Smooth muscle cell (in vitro differentiated cells): ENCODE measurements around the gene CASK. TPM values are rescaled to one million over a fixed set of nuclear protein-coding genes. Genes with fewer than 3 reads are reported as not detected.

Source experiments
- DNase-seq: peaks from one replicate; lab custom pipeline; 2025; ENCODE audit not compliant: unreplicated experiment; lab: John Stamatoyannopoulos, UW
- H2AFZ ChIP-seq: fragments of 200-600 bp; sonication (generic); 2 replicates; pipeline ENCODE4 v1.6.0; 2016; ENCODE audit warnings: antibody characterized with exemption, low read depth, mild to moderate bottlenecking
- H3F3A ChIP-seq: fragments of 200-600 bp; sonication (generic); 2 replicates; pipeline ENCODE4 v1.6.0; 2017; ENCODE audit warnings: antibody characterized with exemption, low read depth
- H3K27ac ChIP-seq: fragments of 200-600 bp; sonication (generic); 2 replicates; pipeline ENCODE4 v1.5.1; 2016; ENCODE audit warnings: low read depth, mild to moderate bottlenecking
- H3K27me3 ChIP-seq: fragments of 200-600 bp; sonication (generic); 2 replicates; pipeline ENCODE4 v1.6.1; 2016; ENCODE audit warnings: low read depth, mild to moderate bottlenecking
- H3K36me3 ChIP-seq: fragments of 200-600 bp; sonication (generic); 2 replicates; pipeline ENCODE4 v1.5.1; 2016; ENCODE audit warnings: low read depth
- H3K4me1 ChIP-seq: fragments of 200-600 bp; sonication (generic); 2 replicates; pipeline ENCODE4 v1.5.1; 2016; ENCODE audit warnings: low read depth
- H3K4me2 ChIP-seq: fragments of 200-600 bp; sonication (generic); 2 replicates; pipeline ENCODE4 v1.6.0; 2016; ENCODE audit warnings: mild to moderate bottlenecking
- H3K4me3 ChIP-seq: fragments of 200-600 bp; sonication (generic); 2 replicates; pipeline ENCODE4 v1.5.1; 2016; ENCODE audit warnings: mild to moderate bottlenecking
- H3K79me2 ChIP-seq: fragments of 200-600 bp; sonication (generic); 2 replicates; pipeline ENCODE4 v1.6.0; 2016; ENCODE audit warnings: low read depth, mild to moderate bottlenecking
- H3K9ac ChIP-seq: fragments of 200-600 bp; sonication (generic); 2 replicates; pipeline ENCODE4 v1.6.0; 2016; ENCODE audit warnings: low read depth
- H3K9me3 ChIP-seq: fragments of 200-600 bp; sonication (generic); replicated peaks from 2 replicates; pipeline ENCODE4 v1.5.1; 2016; ENCODE audit warnings: low read depth
- H4K20me1 ChIP-seq: fragments of 200-600 bp; sonication (generic); 2 replicates; pipeline ENCODE4 v1.6.0; 2016; ENCODE audit warnings: low read depth
- WGBS: methylation state at CpG from one replicate; pipeline ENCODE4 v1.1.7; 2016; ENCODE audit warnings: low lambda C conversion rate; 5-methylcytosine and 5-hydroxymethylcytosine counted together
- polyA plus RNA-seq: library from polyadenylated mRNA; unstranded; fragments of >200 nt; fragmentation: Nextera tagmentation; extraction: Ambion mirVana; gene quantifications from 2 replicates; pipeline ENCODE4 v1.2.1, GENCODE V29; 2016
- total RNA-seq: library from RNA; depleted of rRNA; stranded (reverse); fragments of >200 nt; gene quantifications from 2 replicates; pipeline ENCODE4 v1.2.3, GENCODE V29; 2014
- TF ChIP-seq, protein P1 (sequence below): fragments of 200-600 bp; sonication (generic); IDR thresholded peaks from 2 replicates; pipeline ENCODE4 v1.5.1; 2017; ENCODE audit warnings: borderline replicate concordance, mild to moderate bottlenecking, antibody characterized with exemption; ENCODE audit not compliant: insufficient read depth, poor library complexity, severe bottlenecking

The CASK gene
- total and polyA plus RNA-seq, 2 experiments from 2014 or later, result 49.4 to 97.5 TPM

- no peaks in the 10 kb centered on the region for H3F3A ChIP-seq
- no peak overlapping the region for H3K4me3 ChIP-seq
- no peak overlapping the region for H2AFZ ChIP-seq
- no peaks in the 10 kb centered on the region for H3K9me3 ChIP-seq
- 64% methylated on average over 1 of the region's 1 CpG for WGBS
- H4K20me1 ChIP-seq, result no peaks in the 10 kb centered on the region
- no peaks in the 10 kb centered on the region for H3K27me3 ChIP-seq
- no peak overlapping the region for H3K27ac ChIP-seq
- no peak overlapping the region for H3K4me2 ChIP-seq
- H3K79me2 ChIP-seq, result no peaks in the 10 kb centered on the region
- no peaks in the 10 kb centered on the region for H3K4me1 ChIP-seq
- no peak overlapping the region for H3K9ac ChIP-seq
- DNase-seq, result no peak
- no peaks in the 10 kb centered on the region for H3K36me3 ChIP-seq
- TF ChIP-seq, protein P1, sequence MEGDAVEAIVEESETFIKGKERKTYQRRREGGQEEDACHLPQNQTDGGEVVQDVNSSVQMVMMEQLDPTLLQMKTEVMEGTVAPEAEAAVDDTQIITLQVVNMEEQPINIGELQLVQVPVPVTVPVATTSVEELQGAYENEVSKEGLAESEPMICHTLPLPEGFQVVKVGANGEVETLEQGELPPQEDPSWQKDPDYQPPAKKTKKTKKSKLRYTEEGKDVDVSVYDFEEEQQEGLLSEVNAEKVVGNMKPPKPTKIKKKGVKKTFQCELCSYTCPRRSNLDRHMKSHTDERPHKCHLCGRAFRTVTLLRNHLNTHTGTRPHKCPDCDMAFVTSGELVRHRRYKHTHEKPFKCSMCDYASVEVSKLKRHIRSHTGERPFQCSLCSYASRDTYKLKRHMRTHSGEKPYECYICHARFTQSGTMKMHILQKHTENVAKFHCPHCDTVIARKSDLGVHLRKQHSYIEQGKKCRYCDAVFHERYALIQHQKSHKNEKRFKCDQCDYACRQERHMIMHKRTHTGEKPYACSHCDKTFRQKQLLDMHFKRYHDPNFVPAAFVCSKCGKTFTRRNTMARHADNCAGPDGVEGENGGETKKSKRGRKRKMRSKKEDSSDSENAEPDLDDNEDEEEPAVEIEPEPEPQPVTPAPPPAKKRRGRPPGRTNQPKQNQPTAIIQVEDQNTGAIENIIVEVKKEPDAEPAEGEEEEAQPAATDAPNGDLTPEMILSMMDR, result no peak
Measured at GRCh38 chrX:41672643-41673042, 250.7 kb downstream of the CASK start.

DNA sequence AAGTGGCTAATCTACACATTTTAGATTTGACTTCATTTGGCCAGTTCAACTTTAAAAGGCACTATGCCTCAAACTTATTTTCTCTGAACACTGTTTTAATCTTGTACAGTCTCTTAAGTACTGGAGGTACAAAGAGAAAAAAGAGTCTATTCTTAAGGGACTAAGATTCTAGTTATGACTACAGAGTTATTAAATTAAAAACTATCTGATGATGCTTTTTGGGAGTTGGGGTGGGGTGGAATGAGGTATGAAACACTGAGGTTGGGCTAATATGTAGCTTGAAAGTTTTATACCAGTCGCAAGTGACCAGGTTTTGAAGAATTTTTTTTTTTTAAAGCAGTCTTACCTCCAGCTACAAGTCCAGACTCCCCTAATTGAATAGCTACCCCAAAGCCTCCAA, 252.3 kb downstream of the CASK start:
- TF ChIP-seq, protein P1, result no peak
- H2AFZ ChIP-seq, result no peak overlapping the region
- H3F3A ChIP-seq, result no peaks in the 10 kb centered on the region
- H3K27ac ChIP-seq, result no peak overlapping the region
- no peak overlapping the region for H3K4me3 ChIP-seq
- no peaks in the 10 kb centered on the region for H3K27me3 ChIP-seq
- no peak overlapping the region for H3K4me2 ChIP-seq
- no peaks in the 10 kb centered on the region for H3K4me1 ChIP-seq
- H3K79me2 ChIP-seq, result no peaks in the 10 kb centered on the region
- no peaks in the 10 kb centered on the region for H3K36me3 ChIP-seq
- no peaks in the 10 kb centered on the region for H3K9me3 ChIP-seq
- H4K20me1 ChIP-seq, result no peaks in the 10 kb centered on the region
- WGBS, result 87% methylated on average over 1 of the region's 1 CpG
- DNase-seq, result no peak
- no peak overlapping the region for H3K9ac ChIP-seq

DNA sequence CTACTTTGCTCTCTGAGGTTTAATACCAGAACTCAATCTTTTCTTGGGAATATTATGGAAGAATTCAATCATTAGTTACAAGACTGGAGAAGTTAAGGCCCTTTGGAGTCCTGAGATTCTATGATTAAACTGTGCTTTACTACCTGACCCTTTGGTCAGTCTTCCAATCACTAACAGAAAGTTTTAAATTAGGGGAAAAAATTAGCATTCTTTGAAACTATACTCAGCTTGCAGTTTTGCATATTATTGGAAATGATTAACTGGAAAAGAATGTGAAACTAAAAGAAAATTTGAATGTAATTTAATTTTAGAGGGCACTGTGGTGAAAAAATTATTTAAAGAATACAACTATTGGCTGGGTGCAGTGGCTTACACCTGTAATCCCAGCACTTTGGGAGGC, 253.2 kb downstream of the CASK start:
- H3K9me3 ChIP-seq, result no peaks in the 10 kb centered on the region
- no peaks in the 10 kb centered on the region for H3F3A ChIP-seq
- H3K4me1 ChIP-seq, result no peaks in the 10 kb centered on the region
- DNase-seq, result no peak
- no peak overlapping the region for H2AFZ ChIP-seq
- H4K20me1 ChIP-seq, result no peaks in the 10 kb centered on the region
- H3K4me3 ChIP-seq, result no peak overlapping the region
- no peaks in the 10 kb centered on the region for H3K79me2 ChIP-seq
- no peaks in the 10 kb centered on the region for H3K27me3 ChIP-seq
- no peak overlapping the region for H3K4me2 ChIP-seq
- TF ChIP-seq, protein P1, result no peak
- H3K27ac ChIP-seq, result no peak overlapping the region
- H3K36me3 ChIP-seq, result no peaks in the 10 kb centered on the region
- H3K9ac ChIP-seq, result no peak overlapping the region

GRCh38 chrX:41667631-41668030, 255.7 kb downstream of the CASK start:
- TF ChIP-seq, protein P1, result no peak
- no peaks in the 10 kb centered on the region for H4K20me1 ChIP-seq
- no peak overlapping the region for H2AFZ ChIP-seq
- H3K9me3 ChIP-seq, result no peaks in the 10 kb centered on the region
- H3K79me2 ChIP-seq, result no peaks in the 10 kb centered on the region
- H3K4me1 ChIP-seq, result no peaks in the 10 kb centered on the region
- DNase-seq, result no peak
- no peaks in the 10 kb centered on the region for H3F3A ChIP-seq
- H3K4me2 ChIP-seq, result no peak overlapping the region
- no peak overlapping the region for H3K27ac ChIP-seq
- no peaks in the 10 kb centered on the region for H3K27me3 ChIP-seq
- H3K9ac ChIP-seq, result no peak overlapping the region
- no peak overlapping the region for H3K4me3 ChIP-seq
- WGBS, result 88% methylated on average over 3 of the region's 3 CpGs
- no peaks in the 10 kb centered on the region for H3K36me3 ChIP-seq
